K562 (cell line): Measurements from ENCODE around the gene STX2.

Source experiments
- CTCF ChIP-seq, 3 experiments: IDR thresholded peaks in 2 of 3; conservative IDR thresholded peaks in 1 of 3; 2 replicates each; pipeline ENCODE4 v1.5.1; 2011 to 2012; ENCODE audit warnings: low read length in 3 of 3, mild to moderate bottlenecking in 3 of 3, control low read depth in 2 of 3, improper control_type of control experiment in 1 of 3, inconsistent platforms in 1 of 3, low read depth in 1 of 3, mixed read lengths in 1 of 3, moderate library complexity in 1 of 3; ENCODE audit not compliant: insufficient read depth in 2 of 3
- TF ChIP-seq, protein P1 (sequence below): fragments of 250-450 bp; sonication (Bioruptor Pico); IDR thresholded peaks from 2 replicates; pipeline ENCODE4 v1.4.0; 2020; ENCODE audit warnings: mild to moderate bottlenecking

- no peak for TF ChIP-seq CTCF (IDR thresholded peaks at IDR 0.05 in 2 of 3, conservative IDR thresholded peaks at IDR 0.05 in 1 of 3; ENCODE audit: insufficient read depth in 2 of 3, low read depth in 1 of 3, low read length in 3 of 3)
- TF ChIP-seq, protein P1, sequence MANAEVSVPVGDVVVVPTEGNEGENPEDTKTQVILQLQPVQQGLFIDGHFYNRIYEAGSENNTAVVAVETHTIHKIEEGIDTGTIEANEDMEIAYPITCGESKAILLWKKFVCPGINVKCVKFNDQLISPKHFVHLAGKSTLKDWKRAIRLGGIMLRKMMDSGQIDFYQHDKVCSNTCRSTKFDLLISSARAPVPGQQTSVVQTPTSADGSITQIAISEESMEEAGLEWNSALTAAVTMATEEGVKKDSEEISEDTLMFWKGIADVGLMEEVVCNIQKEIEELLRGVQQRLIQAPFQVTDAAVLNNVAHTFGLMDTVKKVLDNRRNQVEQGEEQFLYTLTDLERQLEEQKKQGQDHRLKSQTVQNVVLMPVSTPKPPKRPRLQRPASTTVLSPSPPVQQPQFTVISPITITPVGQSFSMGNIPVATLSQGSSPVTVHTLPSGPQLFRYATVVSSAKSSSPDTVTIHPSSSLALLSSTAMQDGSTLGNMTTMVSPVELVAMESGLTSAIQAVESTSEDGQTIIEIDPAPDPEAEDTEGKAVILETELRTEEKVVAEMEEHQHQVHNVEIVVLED, result no peak
Measured at GRCh38 chr12:130877333-130877732, 38.3 kb upstream of the STX2 start.
